WTC11 (cell line): ENCODE measurements around the gene TAS2R40. TPM values are rescaled to one million over a fixed set of nuclear protein-coding genes. Genes with fewer than 3 reads are reported as not detected.

Source experiments
- ATAC-seq: fragments of 200-7000 bp; cut with Tn5 transposase; 2 replicates; pipeline ENCODE4 v1.10.0; 2021; ENCODE audit warnings: mild to moderate bottlenecking, moderate library complexity
- CTCF ChIA-PET: fragments of 300-600 bp; sonication (Branson Sonifier 250); formaldehyde crosslinking; loops from one replicate; lab custom pipeline; 2021; ENCODE audit warnings: antibody characterized with exemption; lab: Charles Lee
- POLR2A ChIA-PET: fragments of 350-600 bp; sonication (Branson Sonifier 250); formaldehyde crosslinking; loops from one replicate; lab custom pipeline; 2021; ENCODE audit warnings: antibody characterized with exemption; lab: Charles Lee
- DNase-seq: peaks from one replicate; pipeline ENCODE4 v3.0.0; 2021; ENCODE audit warnings: low spot score
- H3K27ac Mint-ChIP-seq: 2 replicates; pipeline ENCODE4 v1.8.0; 2021; ENCODE audit warnings: mixed read lengths
- H3K27me3 Mint-ChIP-seq: 2 replicates; pipeline ENCODE4 v1.8.0; 2021; ENCODE audit warnings: low read depth, mild to moderate bottlenecking, moderate library complexity, mixed read lengths
- H3K36me3 Mint-ChIP-seq: 2 replicates; pipeline ENCODE4 v1.8.0; 2021; ENCODE audit warnings: mixed read lengths
- H3K4me1 Mint-ChIP-seq: 2 replicates; pipeline ENCODE4 v1.8.0; 2022; ENCODE audit warnings: mixed read lengths
- H3K4me3 Mint-ChIP-seq: 2 replicates; pipeline ENCODE4 v1.8.0; 2021; ENCODE audit warnings: mild to moderate bottlenecking, moderate library complexity, mixed read lengths
- H3K9me3 Mint-ChIP-seq: 2 replicates; pipeline ENCODE4 v1.8.0; 2021; ENCODE audit warnings: mixed read lengths
- ARID4B ChIP-seq: sonication (generic); formaldehyde crosslinking; IDR thresholded peaks from 2 replicates; pipeline ENCODE4 v1.8.0; 2023; ENCODE audit warnings: missing genetic modification reagents, mild to moderate bottlenecking, borderline replicate concordance
- CBFB ChIP-seq: sonication (generic); formaldehyde crosslinking; IDR thresholded peaks from 2 replicates; pipeline ENCODE4 v1.8.1; 2022; ENCODE audit warnings: mild to moderate bottlenecking, low read depth, missing genetic modification reagents
- E2F5 ChIP-seq: sonication (generic); formaldehyde crosslinking; IDR thresholded peaks from 2 replicates; pipeline ENCODE4 v1.8.1; 2022; ENCODE audit warnings: mild to moderate bottlenecking, moderate library complexity, missing genetic modification reagents
- FOXK1 ChIP-seq: sonication (generic); formaldehyde crosslinking; IDR thresholded peaks from 2 replicates; pipeline ENCODE4 v1.8.0; 2022; ENCODE audit warnings: mild to moderate bottlenecking, moderate library complexity, missing genetic modification reagents
- FOXP1 ChIP-seq: sonication (generic); formaldehyde crosslinking; IDR thresholded peaks from 2 replicates; pipeline ENCODE4 v1.8.0; 2022; ENCODE audit warnings: missing genetic modification reagents, mild to moderate bottlenecking, moderate library complexity, borderline replicate concordance
- IRF2 ChIP-seq: sonication (generic); formaldehyde crosslinking; IDR thresholded peaks from 2 replicates; pipeline ENCODE4 v1.8.0; 2022; ENCODE audit warnings: low read depth, missing genetic modification reagents, borderline replicate concordance
- MLX ChIP-seq: sonication (generic); formaldehyde crosslinking; IDR thresholded peaks from 2 replicates; pipeline ENCODE4 v1.8.1; 2023; ENCODE audit warnings: mild to moderate bottlenecking, missing genetic modification reagents, moderate library complexity
- MXD4 ChIP-seq: fragments of 250-450 bp; sonication (Bioruptor Pico); IDR thresholded peaks from 2 replicates; pipeline ENCODE4 v1.8.0; 2021; ENCODE audit warnings: mild to moderate bottlenecking, moderate library complexity, borderline replicate concordance
- NFE2L1 ChIP-seq: sonication (generic); formaldehyde crosslinking; IDR thresholded peaks from 2 replicates; pipeline ENCODE4 v1.8.1; 2023; ENCODE audit warnings: missing genetic modification reagents
- OVOL2 ChIP-seq: fragments of 250-450 bp; sonication (Bioruptor Pico); IDR thresholded peaks from 2 replicates; pipeline ENCODE4 v1.9.0; 2021; ENCODE audit warnings: mild to moderate bottlenecking, borderline replicate concordance
- PRRX2 ChIP-seq: fragments of 250-450 bp; sonication (Bioruptor Pico); IDR thresholded peaks from 2 replicates; pipeline ENCODE4 v1.8.0; 2021; ENCODE audit warnings: mild to moderate bottlenecking
- RELA ChIP-seq: sonication (generic); formaldehyde crosslinking; IDR thresholded peaks from 2 replicates; pipeline ENCODE4 v1.8.1; 2022; ENCODE audit warnings: missing genetic modification reagents, mild to moderate bottlenecking, borderline replicate concordance
- SOX15 ChIP-seq: fragments of 250-450 bp; sonication (Bioruptor Pico); IDR thresholded peaks from 2 replicates; pipeline ENCODE4 v1.9.0; 2021; ENCODE audit warnings: mild to moderate bottlenecking
- TCF7 ChIP-seq: sonication (generic); formaldehyde crosslinking; IDR thresholded peaks from 2 replicates; pipeline ENCODE4 v1.8.0; 2022; ENCODE audit warnings: mild to moderate bottlenecking, low read depth, missing genetic modification reagents, moderate library complexity
- ZNF138 ChIP-seq: sonication (generic); formaldehyde crosslinking; conservative IDR thresholded peaks from 2 replicates; pipeline ENCODE4 v1.8.1; 2022; ENCODE audit warnings: mild to moderate bottlenecking, moderate library complexity, missing genetic modification reagents
- ZNF232 ChIP-seq: sonication (generic); formaldehyde crosslinking; IDR thresholded peaks from 2 replicates; pipeline ENCODE4 v1.8.0; 2022; ENCODE audit warnings: mild to moderate bottlenecking, missing genetic modification reagents
- total RNA-seq: library from RNA; stranded (reverse); gene quantifications from 3 replicates; pipeline ENCODE4 v1.2.3, GENCODE V29; 2021
- TF ChIP-seq, protein P1 (sequence below): fragments of 250-450 bp; sonication (Bioruptor Pico); IDR thresholded peaks from 2 replicates; pipeline ENCODE4 v1.9.0; 2021; ENCODE audit warnings: mild to moderate bottlenecking
- TF ChIP-seq, protein P2 (sequence below): fragments of 250-450 bp; sonication (Bioruptor Pico); IDR thresholded peaks from 2 replicates; pipeline ENCODE4 v1.9.0; 2021; ENCODE audit warnings: mild to moderate bottlenecking
- TF ChIP-seq, protein P3 (sequence below): fragments of 250-450 bp; sonication (Bioruptor Pico); IDR thresholded peaks from 2 replicates; pipeline ENCODE4 v1.8.0; 2021; ENCODE audit warnings: mild to moderate bottlenecking
- TF ChIP-seq, protein P4 (sequence below): sonication (generic); formaldehyde crosslinking; IDR thresholded peaks from 2 replicates; pipeline ENCODE4 v1.8.1; 2022; ENCODE audit warnings: low read depth, mild to moderate bottlenecking, moderate library complexity, missing genetic modification reagents, borderline replicate concordance

TAS2R40 gene
- total RNA-seq, 1 experiment from 2014 or later: not detected

- peaks cover 6% of the 10 kb centered on the region; the same call in 1 of the 2 replicates for H3K36me3 Mint-ChIP-seq
- no peak for DNase-seq
- ChIA-PET CTCF (interaction anchor here (0.9 to 1.7 kb wide), 2 partner anchors 22 to 214 kb away, joined by 3 to 7 read pairs; no protein-coding TSS in a partner anchor), POLR2A (no interaction called here)
- peaks cover 9% of the 10 kb centered on the region for H3K9me3 Mint-ChIP-seq
- no peaks in the 10 kb centered on the region for H3K27me3 Mint-ChIP-seq
- ATAC-seq: no peak
- TF ChIP-seq OVOL2 (CRISPR knock-in tag) (no peak), ARID4B (no peak), MXD4 (CRISPR knock-in tag) (no peak), RELA (CRISPR knock-in tag) (no peak), ZNF138 (no peak), MLX (no peak), NFE2L1 (CRISPR knock-in tag) (no peak), E2F5 (CRISPR knock-in tag) (no peak), FOXP1 (no peak), TCF7 (no peak), IRF2 (no peak), PRRX2 (CRISPR knock-in tag) (no peak), SOX15 (CRISPR knock-in tag) (no peak), ZNF232 (CRISPR knock-in tag) (no peak), FOXK1 (CRISPR knock-in tag) (no peak), CBFB (no peak)
- TF ChIP-seq, protein P1, sequence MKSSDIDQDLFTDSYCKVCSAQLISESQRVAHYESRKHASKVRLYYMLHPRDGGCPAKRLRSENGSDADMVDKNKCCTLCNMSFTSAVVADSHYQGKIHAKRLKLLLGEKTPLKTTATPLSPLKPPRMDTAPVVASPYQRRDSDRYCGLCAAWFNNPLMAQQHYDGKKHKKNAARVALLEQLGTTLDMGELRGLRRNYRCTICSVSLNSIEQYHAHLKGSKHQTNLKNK: no peak
- TF ChIP-seq, protein P2, sequence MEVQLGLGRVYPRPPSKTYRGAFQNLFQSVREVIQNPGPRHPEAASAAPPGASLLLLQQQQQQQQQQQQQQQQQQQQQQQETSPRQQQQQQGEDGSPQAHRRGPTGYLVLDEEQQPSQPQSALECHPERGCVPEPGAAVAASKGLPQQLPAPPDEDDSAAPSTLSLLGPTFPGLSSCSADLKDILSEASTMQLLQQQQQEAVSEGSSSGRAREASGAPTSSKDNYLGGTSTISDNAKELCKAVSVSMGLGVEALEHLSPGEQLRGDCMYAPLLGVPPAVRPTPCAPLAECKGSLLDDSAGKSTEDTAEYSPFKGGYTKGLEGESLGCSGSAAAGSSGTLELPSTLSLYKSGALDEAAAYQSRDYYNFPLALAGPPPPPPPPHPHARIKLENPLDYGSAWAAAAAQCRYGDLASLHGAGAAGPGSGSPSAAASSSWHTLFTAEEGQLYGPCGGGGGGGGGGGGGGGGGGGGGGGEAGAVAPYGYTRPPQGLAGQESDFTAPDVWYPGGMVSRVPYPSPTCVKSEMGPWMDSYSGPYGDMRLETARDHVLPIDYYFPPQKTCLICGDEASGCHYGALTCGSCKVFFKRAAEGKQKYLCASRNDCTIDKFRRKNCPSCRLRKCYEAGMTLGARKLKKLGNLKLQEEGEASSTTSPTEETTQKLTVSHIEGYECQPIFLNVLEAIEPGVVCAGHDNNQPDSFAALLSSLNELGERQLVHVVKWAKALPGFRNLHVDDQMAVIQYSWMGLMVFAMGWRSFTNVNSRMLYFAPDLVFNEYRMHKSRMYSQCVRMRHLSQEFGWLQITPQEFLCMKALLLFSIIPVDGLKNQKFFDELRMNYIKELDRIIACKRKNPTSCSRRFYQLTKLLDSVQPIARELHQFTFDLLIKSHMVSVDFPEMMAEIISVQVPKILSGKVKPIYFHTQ (CRISPR knock-in tag): no peak
- TF ChIP-seq, protein P3, sequence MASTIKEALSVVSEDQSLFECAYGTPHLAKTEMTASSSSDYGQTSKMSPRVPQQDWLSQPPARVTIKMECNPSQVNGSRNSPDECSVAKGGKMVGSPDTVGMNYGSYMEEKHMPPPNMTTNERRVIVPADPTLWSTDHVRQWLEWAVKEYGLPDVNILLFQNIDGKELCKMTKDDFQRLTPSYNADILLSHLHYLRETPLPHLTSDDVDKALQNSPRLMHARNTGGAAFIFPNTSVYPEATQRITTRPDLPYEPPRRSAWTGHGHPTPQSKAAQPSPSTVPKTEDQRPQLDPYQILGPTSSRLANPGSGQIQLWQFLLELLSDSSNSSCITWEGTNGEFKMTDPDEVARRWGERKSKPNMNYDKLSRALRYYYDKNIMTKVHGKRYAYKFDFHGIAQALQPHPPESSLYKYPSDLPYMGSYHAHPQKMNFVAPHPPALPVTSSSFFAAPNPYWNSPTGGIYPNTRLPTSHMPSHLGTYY (CRISPR knock-in tag): no peak
- TF ChIP-seq, protein P4, sequence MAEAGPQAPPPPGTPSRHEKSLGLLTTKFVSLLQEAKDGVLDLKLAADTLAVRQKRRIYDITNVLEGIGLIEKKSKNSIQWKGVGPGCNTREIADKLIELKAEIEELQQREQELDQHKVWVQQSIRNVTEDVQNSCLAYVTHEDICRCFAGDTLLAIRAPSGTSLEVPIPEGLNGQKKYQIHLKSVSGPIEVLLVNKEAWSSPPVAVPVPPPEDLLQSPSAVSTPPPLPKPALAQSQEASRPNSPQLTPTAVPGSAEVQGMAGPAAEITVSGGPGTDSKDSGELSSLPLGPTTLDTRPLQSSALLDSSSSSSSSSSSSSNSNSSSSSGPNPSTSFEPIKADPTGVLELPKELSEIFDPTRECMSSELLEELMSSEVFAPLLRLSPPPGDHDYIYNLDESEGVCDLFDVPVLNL (CRISPR knock-in tag): no peak
- no peak overlapping the region for H3K4me3 Mint-ChIP-seq
- H3K4me1 Mint-ChIP-seq: no peaks in the 10 kb centered on the region
- no peak overlapping the region for H3K27ac Mint-ChIP-seq
Observed at GRCh38 chr7:143217806-143218205, 4.0 kb upstream of the TAS2R40 start.
